ENCODE results near the gene SPTAN1.

The SPTAN1 gene

GRCh38 chr9:128587453-128587852 lies 35.1 kb downstream of the SPTAN1 start:
- no peaks in the 10 kb centered on the region for H3K4me1 Mint-ChIP-seq
- no peaks in the 10 kb centered on the region for H3K27me3 Mint-ChIP-seq (ENCODE audit: low read depth, poor library complexity)
- peak overlapping the region; percentile 57 for H3K27ac Mint-ChIP-seq
- peaks cover 79% of the 10 kb centered on the region for H3K36me3 Mint-ChIP-seq (ENCODE audit: low read depth)
- H3K9me3 Mint-ChIP-seq: no peaks in the 10 kb centered on the region
- TF ChIP-seq CTCF (IDR thresholded peaks at IDR 0.05): no peak
- no peak for DNase-seq
- H3K4me3 Mint-ChIP-seq: no peak overlapping the region

- no peak for DNase-seq
- Mint-ChIP-seq H3K9me3 (no peaks in the 10 kb centered on the region), H3K36me3 (ENCODE audit: low read depth) (peaks cover 80% of the 10 kb centered on the region), H3K4me3 (no peak overlapping the region), H3K27ac (no peak overlapping the region), H3K27me3 (ENCODE audit: low read depth, poor library complexity) (no peaks in the 10 kb centered on the region), H3K4me1 (no peaks in the 10 kb centered on the region)
- no peak for TF ChIP-seq CTCF (IDR thresholded peaks at IDR 0.05)
These were observed 36.3 kb downstream of the SPTAN1 start for GRCh38 chr9:128588581-128589233.

- Mint-ChIP-seq H3K9me3 (no peaks in the 10 kb centered on the region), H3K27ac (peak overlapping the region; percentile 89), H3K4me1 (no peaks in the 10 kb centered on the region), H3K27me3 (ENCODE audit: low read depth, poor library complexity) (no peaks in the 10 kb centered on the region), H3K36me3 (ENCODE audit: low read depth) (peaks cover 75% of the 10 kb centered on the region), H3K4me3 (no peak overlapping the region)
- no peak for DNase-seq
- TF ChIP-seq CTCF (IDR thresholded peaks at IDR 0.05): no peak
These were observed 40.7 kb downstream of the SPTAN1 start for GRCh38 chr9:128593039-128593438.

- H3K9me3 Mint-ChIP-seq: no peaks in the 10 kb centered on the region
- TF ChIP-seq CTCF (IDR thresholded peaks at IDR 0.05): no peak
- H3K27me3 Mint-ChIP-seq (ENCODE audit: low read depth, poor library complexity): no peaks in the 10 kb centered on the region
- peak overlapping the region; percentile 88 for H3K27ac Mint-ChIP-seq
- H3K4me3 Mint-ChIP-seq: no peak overlapping the region
- no peak for DNase-seq
- H3K36me3 Mint-ChIP-seq (ENCODE audit: low read depth): peaks cover 76% of the 10 kb centered on the region
- H3K4me1 Mint-ChIP-seq: no peaks in the 10 kb centered on the region
These were observed 41.5 kb downstream of the SPTAN1 start for GRCh38 chr9:128593856-128594255.

GRCh38 chr9:128595471-128595870 lies 43.1 kb downstream of the SPTAN1 start:
- TF ChIP-seq CTCF (IDR thresholded peaks at IDR 0.05): no peak
- Mint-ChIP-seq H3K4me1 (no peaks in the 10 kb centered on the region), H3K27me3 (ENCODE audit: low read depth, poor library complexity) (no peaks in the 10 kb centered on the region), H3K9me3 (no peaks in the 10 kb centered on the region), H3K36me3 (ENCODE audit: low read depth) (peaks cover 81% of the 10 kb centered on the region), H3K27ac (no peak overlapping the region), H3K4me3 (no peak overlapping the region)
- DNase-seq: no peak

GRCh38 chr9:128600099-128600498 lies 47.7 kb downstream of the SPTAN1 start:
- Mint-ChIP-seq H3K36me3 (ENCODE audit: low read depth) (peaks cover 77% of the 10 kb centered on the region), H3K27me3 (ENCODE audit: low read depth, poor library complexity) (peaks cover 2% of the 10 kb centered on the region), H3K4me3 (no peak overlapping the region), H3K4me1 (peaks cover 10% of the 10 kb centered on the region), H3K27ac (no peak overlapping the region), H3K9me3 (no peaks in the 10 kb centered on the region)
- TF ChIP-seq CTCF (IDR thresholded peaks at IDR 0.05): no peak
- no peak for DNase-seq

All from nephron progenitor cell (in vitro differentiated cells).